Measurements from ENCODE around the gene ARPC2. TPM values are rescaled to one million over a fixed set of nuclear protein-coding genes. Genes with fewer than 3 reads are reported as not detected.

Gene ARPC2
- total and polyA plus RNA-seq, 4 donors = 163 to 248 (median 214) TPM

DNA sequence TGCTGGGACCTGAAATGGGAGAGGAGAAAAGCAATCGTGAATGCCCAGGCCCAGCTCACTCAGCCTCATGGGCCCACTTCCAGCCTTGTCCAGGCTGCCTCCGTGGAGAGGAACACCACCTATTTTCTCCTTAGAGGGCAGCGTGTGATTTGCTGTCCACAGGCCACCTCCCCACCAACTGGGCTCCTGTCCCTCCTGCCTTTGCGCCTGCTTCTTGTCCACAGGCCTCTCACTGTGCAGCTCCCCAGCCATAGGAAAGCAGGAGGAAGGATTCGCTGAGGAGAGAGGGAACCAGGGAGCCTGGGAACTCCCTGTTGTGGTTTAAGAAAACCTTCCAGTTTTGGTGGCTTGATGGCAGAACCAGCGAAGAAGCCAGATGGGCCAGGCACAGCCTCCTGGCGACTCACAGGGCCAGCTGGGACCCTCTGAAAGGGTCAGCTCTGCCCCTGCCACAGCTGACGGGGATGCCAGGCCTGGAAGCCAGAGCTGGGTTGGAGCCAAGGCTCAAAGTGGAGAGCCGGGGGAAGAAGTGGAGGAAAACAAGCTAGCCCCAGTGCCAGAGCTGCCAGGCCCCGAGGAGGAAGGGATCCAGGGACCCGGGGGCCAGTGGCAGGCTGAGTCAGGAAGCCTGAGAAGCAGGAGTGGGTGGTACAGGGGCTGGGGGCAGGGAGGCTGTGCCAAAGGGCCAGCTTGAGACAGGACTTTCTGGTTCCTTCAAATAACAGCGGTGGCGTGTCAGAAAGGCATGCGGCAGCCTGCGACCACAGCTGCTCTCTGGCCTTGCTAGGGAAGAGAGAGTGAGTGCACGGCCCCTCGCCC, 65.4 kb downstream of the ARPC2 start:
- H3K27ac ChIP-seq (ENCODE audit: low read depth, low read length) = peak overlapping the region; percentile 69

GRCh38 chr2:218284106-218284811, 67.3 kb downstream of the ARPC2 start:
- DNase-seq (ENCODE audit: low read depth in 4 of 6, low spot score in 6 of 6) = no peak
- Histone ChIP-seq H3K36me3 (ENCODE audit: control insufficient read depth, insufficient read depth, low read length) (peaks cover 38% of the 10 kb centered on the region), H3K4me1 (ENCODE audit: control insufficient read depth, insufficient read depth, low read length) (peaks cover 62% of the 10 kb centered on the region), H3K27me3 (ENCODE audit: control insufficient read depth, insufficient read depth, low read length) (no peaks in the 10 kb centered on the region), H3K4me3 (ENCODE audit: low read depth, low read length) (no peak overlapping the region), H3K27ac (ENCODE audit: low read depth, low read length) (no peak overlapping the region), H3K9me3 (ENCODE audit: control insufficient read depth, insufficient read depth, low read length) (no peaks in the 10 kb centered on the region)
- WGBS (ENCODE audit: insufficient coverage) = 78% methylated on average over 11 of the region's 16 CpGs

More for the DNA sequence above, 65.4 kb downstream of the ARPC2 start:
- peak in 1 of 6 donors; percentile 80 for DNase-seq (ENCODE audit: low read depth in 4 of 6, low spot score in 6 of 6)
- peaks cover 58% of the 10 kb centered on the region for H3K4me1 ChIP-seq (ENCODE audit: control insufficient read depth, insufficient read depth, low read length)
- peaks cover 56% of the 10 kb centered on the region for H3K36me3 ChIP-seq (ENCODE audit: control insufficient read depth, insufficient read depth, low read length)
- H3K27me3 ChIP-seq (ENCODE audit: control insufficient read depth, insufficient read depth, low read length) = no peaks in the 10 kb centered on the region
- 41% methylated on average over 8 of the region's 17 CpGs for WGBS (ENCODE audit: insufficient coverage)
- no peaks in the 10 kb centered on the region for H3K9me3 ChIP-seq (ENCODE audit: control insufficient read depth, insufficient read depth, low read length)
- no peak overlapping the region for H3K4me3 ChIP-seq (ENCODE audit: low read depth, low read length)

GRCh38 chr2:218285604-218286003, 68.6 kb downstream of the ARPC2 start:
- peak in 3 of 6 donors; percentile 37 to 86 (median 47) for DNase-seq (ENCODE audit: low read depth in 4 of 6, low spot score in 6 of 6)
- H3K9me3 ChIP-seq (ENCODE audit: control insufficient read depth, insufficient read depth, low read length) = no peaks in the 10 kb centered on the region
- H3K27me3 ChIP-seq (ENCODE audit: control insufficient read depth, insufficient read depth, low read length) = no peaks in the 10 kb centered on the region
- H3K27ac ChIP-seq (ENCODE audit: low read depth, low read length) = peak overlapping the region; percentile 94
- H3K36me3 ChIP-seq (ENCODE audit: control insufficient read depth, insufficient read depth, low read length) = peaks cover 24% of the 10 kb centered on the region
- WGBS (ENCODE audit: insufficient coverage) = 47% methylated on average over 6 of the region's 6 CpGs
- H3K4me3 ChIP-seq (ENCODE audit: low read depth, low read length) = no peak overlapping the region
- H3K4me1 ChIP-seq (ENCODE audit: control insufficient read depth, insufficient read depth, low read length) = peaks cover 70% of the 10 kb centered on the region

GRCh38 chr2:218286570-218287459, 69.8 kb downstream of the ARPC2 start:
- Histone ChIP-seq H3K36me3 (ENCODE audit: control insufficient read depth, insufficient read depth, low read length) (peaks cover 21% of the 10 kb centered on the region), H3K9me3 (ENCODE audit: control insufficient read depth, insufficient read depth, low read length) (no peaks in the 10 kb centered on the region), H3K4me1 (ENCODE audit: control insufficient read depth, insufficient read depth, low read length) (peaks cover 74% of the 10 kb centered on the region), H3K27ac (ENCODE audit: low read depth, low read length) (peak overlapping the region; percentile 94), H3K4me3 (ENCODE audit: low read depth, low read length) (peak overlapping the region; percentile 36), H3K27me3 (ENCODE audit: control insufficient read depth, insufficient read depth, low read length) (no peaks in the 10 kb centered on the region)
- DNase-seq (ENCODE audit: low read depth in 4 of 6, low spot score in 6 of 6) = peak in 4 of 6 donors; percentile 46 to 92 (median 57)
- 34% methylated on average over 9 of the region's 11 CpGs for WGBS (ENCODE audit: insufficient coverage)

GRCh38 chr2:218289639-218290315, 72.8 kb downstream of the ARPC2 start:
- Histone ChIP-seq H3K4me3 (ENCODE audit: low read depth, low read length) (no peak overlapping the region), H3K9me3 (ENCODE audit: control insufficient read depth, insufficient read depth, low read length) (no peaks in the 10 kb centered on the region), H3K27ac (ENCODE audit: low read depth, low read length) (peak overlapping the region; percentile 57), H3K4me1 (ENCODE audit: control insufficient read depth, insufficient read depth, low read length) (peaks cover 51% of the 10 kb centered on the region), H3K36me3 (ENCODE audit: control insufficient read depth, insufficient read depth, low read length) (no peaks in the 10 kb centered on the region), H3K27me3 (ENCODE audit: control insufficient read depth, insufficient read depth, low read length) (peaks cover 4% of the 10 kb centered on the region)
- peak in 1 of 6 donors; percentile 45 for DNase-seq (ENCODE audit: low read depth in 4 of 6, low spot score in 6 of 6)
- WGBS (ENCODE audit: insufficient coverage) = 18% methylated on average over 2 of the region's 6 CpGs

DNA sequence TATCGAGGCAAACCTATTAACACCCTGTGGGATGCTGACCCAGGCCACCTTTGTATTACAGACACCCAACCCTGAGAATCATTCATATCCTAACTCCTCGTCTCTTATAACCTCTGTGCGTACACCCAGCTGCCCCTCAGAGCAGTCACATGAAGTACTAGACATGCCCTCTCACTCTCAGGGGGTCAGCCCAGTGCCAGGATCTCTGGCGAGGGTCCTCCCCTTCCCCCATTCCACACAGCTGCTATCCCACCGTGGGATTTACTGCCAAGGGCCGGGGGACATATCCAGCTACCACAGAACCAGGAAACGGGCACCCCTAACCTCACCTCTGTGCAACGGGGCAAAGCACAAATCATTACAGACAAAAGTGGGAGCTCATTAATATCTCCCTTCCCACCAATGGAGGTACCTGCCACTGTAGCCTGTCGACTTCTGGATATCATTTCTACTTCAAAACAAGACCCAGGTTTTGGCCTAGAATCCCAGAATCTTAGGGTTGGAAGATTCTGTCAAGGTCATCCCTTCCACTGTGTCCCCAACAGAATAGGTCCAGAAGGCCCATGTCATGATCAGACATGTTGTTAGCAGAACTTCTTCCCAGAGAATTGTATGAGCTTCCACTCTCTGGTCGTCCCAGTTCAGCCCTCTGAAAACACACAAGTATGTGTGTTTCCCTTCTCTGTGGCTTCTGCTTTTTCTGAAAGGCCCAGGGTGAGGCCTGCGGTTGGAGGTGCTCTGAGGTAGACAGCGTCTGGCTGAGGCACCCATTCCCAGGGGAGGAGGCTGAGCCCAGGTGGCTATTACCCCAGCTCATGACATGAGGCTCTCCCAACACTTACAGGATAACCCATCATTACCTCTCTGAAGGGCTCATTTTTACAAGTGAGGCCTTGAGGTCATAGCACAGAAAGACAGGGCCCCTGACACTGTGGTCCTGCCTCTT, 73.6 kb downstream of the ARPC2 start:
- peaks cover 45% of the 10 kb centered on the region for H3K4me1 ChIP-seq (ENCODE audit: control insufficient read depth, insufficient read depth, low read length)
- no peak for DNase-seq (ENCODE audit: low read depth in 4 of 6, low spot score in 6 of 6)
- H3K27me3 ChIP-seq (ENCODE audit: control insufficient read depth, insufficient read depth, low read length) = peaks cover 4% of the 10 kb centered on the region
- no peaks in the 10 kb centered on the region for H3K36me3 ChIP-seq (ENCODE audit: control insufficient read depth, insufficient read depth, low read length)
- no peak overlapping the region for H3K4me3 ChIP-seq (ENCODE audit: low read depth, low read length)
- H3K27ac ChIP-seq (ENCODE audit: low read depth, low read length) = peak overlapping the region; percentile 82
- H3K9me3 ChIP-seq (ENCODE audit: control insufficient read depth, insufficient read depth, low read length) = no peaks in the 10 kb centered on the region
- 57% methylated on average over 9 of the region's 12 CpGs for WGBS (ENCODE audit: insufficient coverage)

DNA sequence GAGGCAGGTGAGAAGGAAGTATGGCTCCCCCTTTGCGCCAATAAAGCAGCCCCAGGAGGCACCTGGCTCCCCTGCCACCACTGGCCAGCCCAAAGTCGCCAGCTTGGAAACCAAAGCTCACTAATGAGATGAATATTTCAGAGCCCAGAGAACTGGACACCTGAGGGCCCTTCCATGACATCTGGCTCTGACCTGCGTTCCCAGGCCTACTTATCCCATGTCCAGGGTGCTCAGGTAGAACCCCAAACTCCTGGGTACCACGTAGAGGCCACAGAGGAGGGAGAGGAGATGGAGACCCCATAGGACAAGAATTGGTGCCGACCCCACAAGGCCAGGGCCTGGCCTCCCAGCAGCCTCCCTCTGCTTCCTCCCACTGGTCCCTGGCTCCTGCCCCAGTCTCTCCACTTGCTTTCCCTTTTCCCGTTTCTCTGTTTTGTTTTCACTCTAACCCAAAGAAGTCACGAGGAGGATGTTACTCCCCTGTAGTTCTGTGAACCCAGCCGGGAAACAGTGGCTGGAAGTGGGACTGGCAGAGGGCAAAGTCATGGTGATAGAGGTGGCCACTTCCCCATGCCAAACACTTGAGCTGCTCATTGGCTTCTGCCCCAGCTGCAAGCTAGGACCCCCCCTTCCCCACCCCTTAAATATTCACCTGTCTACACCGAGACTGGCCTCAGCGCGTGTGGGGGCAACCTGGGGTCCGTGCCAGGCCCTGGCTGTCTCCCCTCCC, 74.5 kb downstream of the ARPC2 start:
- Histone ChIP-seq H3K4me3 (ENCODE audit: low read depth, low read length) (peak overlapping the region; percentile 63), H3K9me3 (ENCODE audit: control insufficient read depth, insufficient read depth, low read length) (no peaks in the 10 kb centered on the region), H3K27me3 (ENCODE audit: control insufficient read depth, insufficient read depth, low read length) (peaks cover 4% of the 10 kb centered on the region), H3K36me3 (ENCODE audit: control insufficient read depth, insufficient read depth, low read length) (no peaks in the 10 kb centered on the region), H3K27ac (ENCODE audit: low read depth, low read length) (peak overlapping the region; percentile 82), H3K4me1 (ENCODE audit: control insufficient read depth, insufficient read depth, low read length) (peaks cover 36% of the 10 kb centered on the region)
- DNase-seq (ENCODE audit: low read depth in 4 of 6, low spot score in 6 of 6) = peak in 1 of 6 donors; percentile 28
- WGBS (ENCODE audit: insufficient coverage) = 62% methylated on average over 7 of the region's 12 CpGs
